A673 (cell line): ENCODE results near the gene METTL1.

ENCODE experiments used
- EZH2 ChIP-seq: fragments of 200-600 bp; sonication (generic); IDR thresholded peaks from 2 replicates; pipeline ENCODE4 v1.6.1; 2017; ENCODE audit warnings: borderline replicate concordance, low read depth, mild to moderate bottlenecking, mixed read lengths, antibody characterized with exemption, low read length; ENCODE audit not compliant: poor library complexity, severe bottlenecking
- TF ChIP-seq, protein P1 (sequence below): fragments of 300-800, 200-600 bp; sonication (generic); conservative IDR thresholded peaks from 2 replicates; pipeline ENCODE4 v1.5.1; 2017; ENCODE audit warnings: low read depth, mild to moderate bottlenecking, antibody characterized with exemption, low read length, moderate library complexity, mixed read lengths

DNA sequence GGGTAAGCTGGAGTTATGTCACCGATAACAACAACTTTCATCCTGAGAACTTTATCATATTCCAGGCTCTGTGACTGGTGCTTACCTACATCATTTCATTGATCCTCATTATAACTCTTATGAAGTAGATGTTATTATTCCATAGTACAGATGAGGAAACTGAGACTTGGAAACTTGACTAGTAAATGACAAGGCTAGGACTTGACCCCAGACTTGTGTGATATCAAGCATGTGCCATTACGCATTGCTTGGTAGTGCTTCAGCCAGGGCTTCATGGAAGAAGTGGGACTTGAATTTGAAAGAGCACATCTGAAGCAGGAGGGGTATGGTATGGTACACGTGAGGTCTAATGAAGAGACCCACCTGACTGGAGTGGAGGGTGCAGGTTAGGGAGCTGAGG is 34.8 kb upstream of the METTL1 start:
- TF ChIP-seq, protein P1, sequence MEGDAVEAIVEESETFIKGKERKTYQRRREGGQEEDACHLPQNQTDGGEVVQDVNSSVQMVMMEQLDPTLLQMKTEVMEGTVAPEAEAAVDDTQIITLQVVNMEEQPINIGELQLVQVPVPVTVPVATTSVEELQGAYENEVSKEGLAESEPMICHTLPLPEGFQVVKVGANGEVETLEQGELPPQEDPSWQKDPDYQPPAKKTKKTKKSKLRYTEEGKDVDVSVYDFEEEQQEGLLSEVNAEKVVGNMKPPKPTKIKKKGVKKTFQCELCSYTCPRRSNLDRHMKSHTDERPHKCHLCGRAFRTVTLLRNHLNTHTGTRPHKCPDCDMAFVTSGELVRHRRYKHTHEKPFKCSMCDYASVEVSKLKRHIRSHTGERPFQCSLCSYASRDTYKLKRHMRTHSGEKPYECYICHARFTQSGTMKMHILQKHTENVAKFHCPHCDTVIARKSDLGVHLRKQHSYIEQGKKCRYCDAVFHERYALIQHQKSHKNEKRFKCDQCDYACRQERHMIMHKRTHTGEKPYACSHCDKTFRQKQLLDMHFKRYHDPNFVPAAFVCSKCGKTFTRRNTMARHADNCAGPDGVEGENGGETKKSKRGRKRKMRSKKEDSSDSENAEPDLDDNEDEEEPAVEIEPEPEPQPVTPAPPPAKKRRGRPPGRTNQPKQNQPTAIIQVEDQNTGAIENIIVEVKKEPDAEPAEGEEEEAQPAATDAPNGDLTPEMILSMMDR, result no peak
- no peak for TF ChIP-seq EZH2
